NCI-H510A treated with DMSO at 0.1 percent for 48 hours (cell line): ENCODE data around the gene SGMS2.
A peak's percentile ranks its signal among the peaks of the same experiment; 100 is the strongest.

ENCODE experiments used
- DNase-seq: peaks from one replicate; lab custom pipeline; 2025; lab: John Stamatoyannopoulos, UW

The SGMS2 gene

GRCh38 chr4:107828315-107829090 lies 3.8 kb downstream of the SGMS2 start:
- no peak for DNase-seq

GRCh38 chr4:107831140-107831539 lies 6.4 kb downstream of the SGMS2 start:
- DNase-seq = no peak

GRCh38 chr4:107832275-107832807 lies 7.6 kb downstream of the SGMS2 start:
- no peak for DNase-seq

GRCh38 chr4:107834241-107834794 lies 9.6 kb downstream of the SGMS2 start:
- DNase-seq = no peak

- no peak for DNase-seq
Measured at GRCh38 chr4:107835406-107835805, 10.7 kb downstream of the SGMS2 start.

GRCh38 chr4:107837317-107837716 lies 12.6 kb downstream of the SGMS2 start:
- no peak for DNase-seq

- no peak for DNase-seq
Measured at GRCh38 chr4:107837776-107838618, 13.3 kb downstream of the SGMS2 start.

GRCh38 chr4:107838861-107839565 lies 14.3 kb downstream of the SGMS2 start:
- DNase-seq = no peak

- DNase-seq = no peak
Measured at GRCh38 chr4:107843391-107843790, 18.7 kb downstream of the SGMS2 start.

- DNase-seq = no peak
Measured at GRCh38 chr4:107845681-107846080, 20.9 kb downstream of the SGMS2 start.

GRCh38 chr4:107850438-107850837 lies 25.7 kb downstream of the SGMS2 start:
- DNase-seq = no peak

GRCh38 chr4:107853444-107854355 lies 29.0 kb downstream of the SGMS2 start:
- no peak for DNase-seq

GRCh38 chr4:107854356-107855022 lies 29.8 kb downstream of the SGMS2 start:
- DNase-seq = no peak

- no peak for DNase-seq
Measured at GRCh38 chr4:107855723-107856122, 31.0 kb downstream of the SGMS2 start.

- no peak for DNase-seq
Measured at GRCh38 chr4:107856901-107857300, 32.2 kb downstream of the SGMS2 start.

- no peak for DNase-seq
Measured at GRCh38 chr4:107857741-107858140, 33.0 kb downstream of the SGMS2 start.

GRCh38 chr4:107858158-107858742 lies 33.5 kb downstream of the SGMS2 start:
- no peak for DNase-seq

- peak; percentile 32 for DNase-seq
Measured at GRCh38 chr4:107862658-107863057, 37.9 kb downstream of the SGMS2 start.

- DNase-seq = no peak
Measured at GRCh38 chr4:107863416-107863815, 38.7 kb downstream of the SGMS2 start.

- peak; percentile 28 for DNase-seq
Measured at GRCh38 chr4:107863850-107864371, 39.2 kb downstream of the SGMS2 start.
